Vagina (tissue), 2 donors: ENCODE results near the gene SEMA6D.

Experiments
- POLR2A ChIP-seq, 2 donors: fragments of 450-650 bp; IDR thresholded peaks; one replicate each; pipeline ENCODE4 v1.6.1; 2017; ENCODE audit warnings: antibody characterized with exemption in 2 of 2, mild to moderate bottlenecking in 2 of 2, moderate library complexity in 2 of 2
- POLR2AphosphoS5 ChIP-seq, 2 donors: sonication (generic); formaldehyde crosslinking; IDR thresholded peaks; one replicate each; pipeline ENCODE4 v1.9.0; 2017; ENCODE audit warnings: antibody characterized with exemption in 2 of 2, mild to moderate bottlenecking in 2 of 2, low read depth in 1 of 2; ENCODE audit not compliant: insufficient read depth in 1 of 2
- TF ChIP-seq, protein P1 (sequence below), 3 experiments: fragments of 450-650 bp in 2 of 3; fragments of 200-600 bp in 1 of 3; sonication (generic) in 1 of 3; IDR thresholded peaks; one replicate each; pipeline ENCODE4 v1.5.1; 2017 to 2019; ENCODE audit warnings: antibody characterized with exemption in 3 of 3, mild to moderate bottlenecking in 2 of 3, moderate library complexity in 2 of 3

DNA sequence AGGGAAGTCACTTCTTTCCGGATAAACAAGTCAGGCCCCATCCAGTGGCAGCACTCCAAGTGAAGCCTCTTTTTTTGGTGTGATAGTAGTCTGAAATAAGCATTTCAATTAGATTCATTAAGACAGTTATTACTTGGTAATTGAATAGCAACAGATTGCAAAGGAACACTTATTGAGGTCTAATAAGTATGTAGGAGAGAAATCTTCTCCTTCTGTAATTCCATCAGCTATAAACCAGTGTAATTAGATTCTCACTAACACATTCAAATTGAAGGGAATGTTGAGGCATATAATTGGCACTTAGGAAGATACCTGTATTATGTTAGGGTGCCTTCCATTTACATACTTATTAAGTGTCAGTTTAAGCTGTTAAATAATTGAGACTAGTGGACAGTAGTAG is 73.9 kb downstream of the SEMA6D start:
- TF ChIP-seq, protein P1, sequence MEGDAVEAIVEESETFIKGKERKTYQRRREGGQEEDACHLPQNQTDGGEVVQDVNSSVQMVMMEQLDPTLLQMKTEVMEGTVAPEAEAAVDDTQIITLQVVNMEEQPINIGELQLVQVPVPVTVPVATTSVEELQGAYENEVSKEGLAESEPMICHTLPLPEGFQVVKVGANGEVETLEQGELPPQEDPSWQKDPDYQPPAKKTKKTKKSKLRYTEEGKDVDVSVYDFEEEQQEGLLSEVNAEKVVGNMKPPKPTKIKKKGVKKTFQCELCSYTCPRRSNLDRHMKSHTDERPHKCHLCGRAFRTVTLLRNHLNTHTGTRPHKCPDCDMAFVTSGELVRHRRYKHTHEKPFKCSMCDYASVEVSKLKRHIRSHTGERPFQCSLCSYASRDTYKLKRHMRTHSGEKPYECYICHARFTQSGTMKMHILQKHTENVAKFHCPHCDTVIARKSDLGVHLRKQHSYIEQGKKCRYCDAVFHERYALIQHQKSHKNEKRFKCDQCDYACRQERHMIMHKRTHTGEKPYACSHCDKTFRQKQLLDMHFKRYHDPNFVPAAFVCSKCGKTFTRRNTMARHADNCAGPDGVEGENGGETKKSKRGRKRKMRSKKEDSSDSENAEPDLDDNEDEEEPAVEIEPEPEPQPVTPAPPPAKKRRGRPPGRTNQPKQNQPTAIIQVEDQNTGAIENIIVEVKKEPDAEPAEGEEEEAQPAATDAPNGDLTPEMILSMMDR (IDR thresholded peaks at IDR 0.05), result no peak
- TF ChIP-seq POLR2A (IDR thresholded peaks at IDR 0.05) (no peak), POLR2AphosphoS5 (IDR thresholded peaks at IDR 0.05; ENCODE audit: insufficient read depth in 1 of 2, low read depth in 1 of 2) (no peak)
